Neural cell (in vitro differentiated cells): Measurements from ENCODE around the gene LDHD. TPM values are rescaled to one million over a fixed set of nuclear protein-coding genes. Genes with fewer than 3 reads are reported as not detected.

Source experiments
- H2AFZ ChIP-seq: fragments of 200-600, 300-800 bp; sonication (generic), shearing (Covaris generic); 2 replicates; pipeline ENCODE4 v1.6.0; 2014; ENCODE audit warnings: low read depth, mild to moderate bottlenecking, antibody characterized with exemption, low read length, moderate library complexity
- H3F3A ChIP-seq: fragments of 200-600 bp; shearing (Covaris generic); 2 replicates; pipeline ENCODE4 v1.6.1; 2016; ENCODE audit warnings: mild to moderate bottlenecking, moderate library complexity, mixed read lengths, antibody characterized with exemption, low read length; ENCODE audit not compliant: insufficient read depth, poor library complexity, severe bottlenecking
- H3K27ac ChIP-seq: fragments of 200-600, 300-800 bp; sonication (generic), shearing (Covaris generic); 2 replicates; pipeline ENCODE4 v1.5.1; 2014; ENCODE audit warnings: mild to moderate bottlenecking, low read length, moderate library complexity
- H3K27me3 ChIP-seq: fragments of 300-800, 200-600 bp; sonication (generic), shearing (Covaris generic); 2 replicates; pipeline ENCODE4 v1.6.0; 2014; ENCODE audit warnings: mild to moderate bottlenecking, low read depth, low read length, moderate library complexity; ENCODE audit not compliant: insufficient read depth
- H3K36me3 ChIP-seq: fragments of 300-800, 200-600 bp; sonication (generic), shearing (Covaris generic); 2 replicates; pipeline ENCODE4 v1.5.1; 2014; ENCODE audit warnings: mild to moderate bottlenecking, antibody characterized with exemption, low read length, moderate library complexity; ENCODE audit not compliant: insufficient read depth
- H3K4me2 ChIP-seq: fragments of 300-800, 200-600 bp; sonication (generic), shearing (Covaris generic); 2 replicates; pipeline ENCODE4 v1.6.0; 2014; ENCODE audit warnings: mild to moderate bottlenecking, low read length
- H3K4me3 ChIP-seq: fragments of 300-800, 200-600 bp; sonication (generic), shearing (Covaris generic); 2 replicates; pipeline ENCODE4 v1.5.1; 2014; ENCODE audit warnings: mild to moderate bottlenecking, low read length, moderate library complexity
- H3K79me2 ChIP-seq: fragments of 200-600 bp; shearing (Covaris generic); replicated peaks from 2 replicates; pipeline ENCODE4 v1.6.0; 2014; ENCODE audit warnings: mild to moderate bottlenecking, low read length, moderate library complexity; ENCODE audit not compliant: insufficient read depth
- H3K9ac ChIP-seq: fragments of 300-800, 200-600 bp; sonication (generic), shearing (Covaris generic); 2 replicates; pipeline ENCODE4 v1.6.1; 2016; ENCODE audit warnings: mild to moderate bottlenecking, low read length, mixed read lengths
- H3K9me2 ChIP-seq: fragments of 200-600 bp; shearing (Covaris generic); 2 replicates; pipeline ENCODE4 v1.6.1; 2016; ENCODE audit warnings: mild to moderate bottlenecking, low read length, mixed read lengths; ENCODE audit not compliant: insufficient read depth
- H3K9me3 ChIP-seq: fragments of 200-600, 300-800 bp; sonication (generic), shearing (Covaris generic); 2 replicates; pipeline ENCODE4 v1.6.1; 2016; ENCODE audit warnings: mild to moderate bottlenecking, mixed run types, low read length, moderate library complexity, mixed read lengths
- H4K20me1 ChIP-seq: fragments of 200-600 bp; shearing (Covaris generic); 2 replicates; pipeline ENCODE4 v1.6.1; 2016; ENCODE audit warnings: mild to moderate bottlenecking, mixed run types; ENCODE audit not compliant: insufficient read depth
- EP300 ChIP-seq: fragments of 450-650 bp; conservative IDR thresholded peaks from 2 replicates; pipeline ENCODE4 v1.6.1; 2014; ENCODE audit warnings: antibody characterized with exemption, mild to moderate bottlenecking, moderate library complexity; ENCODE audit not compliant: poor library complexity, severe bottlenecking
- EZH2 ChIP-seq: fragments of 200-600, 300-800 bp; shearing (Covaris generic), sonication (generic); IDR thresholded peaks from 2 replicates; pipeline ENCODE4 v1.6.1; 2014; ENCODE audit warnings: antibody characterized with exemption, low read length, borderline replicate concordance, mild to moderate bottlenecking; ENCODE audit not compliant: insufficient read depth, poor library complexity, severe bottlenecking
- MXI1 ChIP-seq: fragments of 450-650 bp; conservative IDR thresholded peaks from 2 replicates; pipeline ENCODE4 v1.6.1; 2014; ENCODE audit warnings: antibody characterized with exemption, mild to moderate bottlenecking; ENCODE audit not compliant: poor library complexity, severe bottlenecking
- POLR2AphosphoS5 ChIP-seq: IDR thresholded peaks from 2 replicates; pipeline ENCODE4 v1.6.1; 2012
- RAD21 ChIP-seq: fragments of 450-650 bp; conservative IDR thresholded peaks from 2 replicates; pipeline ENCODE4 v1.6.1; 2014; ENCODE audit warnings: antibody characterized with exemption, mild to moderate bottlenecking, moderate library complexity
- SMC3 ChIP-seq: fragments of 450-650 bp; conservative IDR thresholded peaks from 2 replicates; pipeline ENCODE4 v1.6.1; 2014; ENCODE audit warnings: antibody characterized with exemption, mild to moderate bottlenecking, moderate library complexity; ENCODE audit not compliant: poor library complexity
- TAF1 ChIP-seq: IDR thresholded peaks from 2 replicates; pipeline ENCODE4 v1.6.1; 2012; ENCODE audit warnings: low read depth
- polyA plus RNA-seq: library from polyadenylated mRNA; depleted of rRNA; stranded (reverse); fragments of >200 nt; gene quantifications from 2 replicates; pipeline ENCODE4 v1.2.3, GENCODE V29; 2014
- TF ChIP-seq, protein P1 (sequence below): IDR thresholded peaks from 2 replicates; pipeline ENCODE4 v1.6.1; 2012; ENCODE audit warnings: borderline replicate concordance
- TF ChIP-seq, protein P2 (sequence below): fragments of 450-650 bp; IDR thresholded peaks from 2 replicates; pipeline ENCODE4 v1.5.1; 2014; ENCODE audit warnings: antibody characterized with exemption, mild to moderate bottlenecking, moderate library complexity; ENCODE audit not compliant: poor library complexity, severe bottlenecking

Gene LDHD
- polyA plus RNA-seq, 1 donor from 2014 or later: not detected

DNA sequence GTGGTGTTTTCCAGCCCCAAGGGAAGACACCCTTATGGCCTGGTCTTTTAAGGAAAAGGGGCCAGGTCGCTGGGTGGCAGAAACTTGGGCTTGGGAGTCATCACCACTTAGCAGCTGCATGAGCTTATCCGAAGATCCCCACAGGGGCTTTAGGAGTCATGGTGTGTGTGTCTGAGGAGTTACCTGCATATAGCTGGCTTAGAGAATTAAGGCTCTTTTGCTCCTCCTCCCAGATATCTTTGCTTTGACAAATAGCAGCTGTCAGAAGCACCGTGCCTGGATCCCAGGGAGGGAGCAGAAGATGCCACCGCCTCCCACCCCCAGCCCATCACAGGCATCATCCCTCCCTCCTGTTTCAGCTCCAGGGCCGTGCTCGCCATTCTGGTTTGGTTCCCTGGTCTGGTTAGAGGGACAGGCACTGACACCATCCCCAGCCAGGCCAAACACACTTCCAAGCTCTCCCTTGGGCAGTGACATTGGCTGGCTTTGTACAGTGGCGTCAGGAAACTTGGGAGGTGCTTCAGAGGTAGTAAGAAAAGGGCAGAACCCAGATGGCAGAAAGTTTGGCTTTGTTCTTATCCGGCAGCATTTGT lies 17.4 kb downstream of the LDHD start:
- Histone ChIP-seq H3K4me2 (no peak overlapping the region), H3K79me2 (peaks cover 3% of the 10 kb centered on the region), H3K9me3 (no peaks in the 10 kb centered on the region), H3K27ac (no peak overlapping the region), H3K36me3 (no peaks in the 10 kb centered on the region), H4K20me1 (no peaks in the 10 kb centered on the region), H3K9ac (no peak overlapping the region), H3K4me3 (no peak overlapping the region), H3K27me3 (no peaks in the 10 kb centered on the region), H2AFZ (no peak overlapping the region), H3F3A (no peaks in the 10 kb centered on the region), H3K9me2 (no peaks in the 10 kb centered on the region)
- no peak for TF ChIP-seq EP300
- TF ChIP-seq MXI1: no peak
- TF ChIP-seq, protein P1, sequence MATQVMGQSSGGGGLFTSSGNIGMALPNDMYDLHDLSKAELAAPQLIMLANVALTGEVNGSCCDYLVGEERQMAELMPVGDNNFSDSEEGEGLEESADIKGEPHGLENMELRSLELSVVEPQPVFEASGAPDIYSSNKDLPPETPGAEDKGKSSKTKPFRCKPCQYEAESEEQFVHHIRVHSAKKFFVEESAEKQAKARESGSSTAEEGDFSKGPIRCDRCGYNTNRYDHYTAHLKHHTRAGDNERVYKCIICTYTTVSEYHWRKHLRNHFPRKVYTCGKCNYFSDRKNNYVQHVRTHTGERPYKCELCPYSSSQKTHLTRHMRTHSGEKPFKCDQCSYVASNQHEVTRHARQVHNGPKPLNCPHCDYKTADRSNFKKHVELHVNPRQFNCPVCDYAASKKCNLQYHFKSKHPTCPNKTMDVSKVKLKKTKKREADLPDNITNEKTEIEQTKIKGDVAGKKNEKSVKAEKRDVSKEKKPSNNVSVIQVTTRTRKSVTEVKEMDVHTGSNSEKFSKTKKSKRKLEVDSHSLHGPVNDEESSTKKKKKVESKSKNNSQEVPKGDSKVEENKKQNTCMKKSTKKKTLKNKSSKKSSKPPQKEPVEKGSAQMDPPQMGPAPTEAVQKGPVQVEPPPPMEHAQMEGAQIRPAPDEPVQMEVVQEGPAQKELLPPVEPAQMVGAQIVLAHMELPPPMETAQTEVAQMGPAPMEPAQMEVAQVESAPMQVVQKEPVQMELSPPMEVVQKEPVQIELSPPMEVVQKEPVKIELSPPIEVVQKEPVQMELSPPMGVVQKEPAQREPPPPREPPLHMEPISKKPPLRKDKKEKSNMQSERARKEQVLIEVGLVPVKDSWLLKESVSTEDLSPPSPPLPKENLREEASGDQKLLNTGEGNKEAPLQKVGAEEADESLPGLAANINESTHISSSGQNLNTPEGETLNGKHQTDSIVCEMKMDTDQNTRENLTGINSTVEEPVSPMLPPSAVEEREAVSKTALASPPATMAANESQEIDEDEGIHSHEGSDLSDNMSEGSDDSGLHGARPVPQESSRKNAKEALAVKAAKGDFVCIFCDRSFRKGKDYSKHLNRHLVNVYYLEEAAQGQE: no peak
- TF ChIP-seq, protein P2, sequence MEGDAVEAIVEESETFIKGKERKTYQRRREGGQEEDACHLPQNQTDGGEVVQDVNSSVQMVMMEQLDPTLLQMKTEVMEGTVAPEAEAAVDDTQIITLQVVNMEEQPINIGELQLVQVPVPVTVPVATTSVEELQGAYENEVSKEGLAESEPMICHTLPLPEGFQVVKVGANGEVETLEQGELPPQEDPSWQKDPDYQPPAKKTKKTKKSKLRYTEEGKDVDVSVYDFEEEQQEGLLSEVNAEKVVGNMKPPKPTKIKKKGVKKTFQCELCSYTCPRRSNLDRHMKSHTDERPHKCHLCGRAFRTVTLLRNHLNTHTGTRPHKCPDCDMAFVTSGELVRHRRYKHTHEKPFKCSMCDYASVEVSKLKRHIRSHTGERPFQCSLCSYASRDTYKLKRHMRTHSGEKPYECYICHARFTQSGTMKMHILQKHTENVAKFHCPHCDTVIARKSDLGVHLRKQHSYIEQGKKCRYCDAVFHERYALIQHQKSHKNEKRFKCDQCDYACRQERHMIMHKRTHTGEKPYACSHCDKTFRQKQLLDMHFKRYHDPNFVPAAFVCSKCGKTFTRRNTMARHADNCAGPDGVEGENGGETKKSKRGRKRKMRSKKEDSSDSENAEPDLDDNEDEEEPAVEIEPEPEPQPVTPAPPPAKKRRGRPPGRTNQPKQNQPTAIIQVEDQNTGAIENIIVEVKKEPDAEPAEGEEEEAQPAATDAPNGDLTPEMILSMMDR: no peak
- TF ChIP-seq TAF1: no peak
- no peak for TF ChIP-seq POLR2AphosphoS5
- TF ChIP-seq EZH2: no peak
- TF ChIP-seq SMC3: no peak
- no peak for TF ChIP-seq RAD21

DNA sequence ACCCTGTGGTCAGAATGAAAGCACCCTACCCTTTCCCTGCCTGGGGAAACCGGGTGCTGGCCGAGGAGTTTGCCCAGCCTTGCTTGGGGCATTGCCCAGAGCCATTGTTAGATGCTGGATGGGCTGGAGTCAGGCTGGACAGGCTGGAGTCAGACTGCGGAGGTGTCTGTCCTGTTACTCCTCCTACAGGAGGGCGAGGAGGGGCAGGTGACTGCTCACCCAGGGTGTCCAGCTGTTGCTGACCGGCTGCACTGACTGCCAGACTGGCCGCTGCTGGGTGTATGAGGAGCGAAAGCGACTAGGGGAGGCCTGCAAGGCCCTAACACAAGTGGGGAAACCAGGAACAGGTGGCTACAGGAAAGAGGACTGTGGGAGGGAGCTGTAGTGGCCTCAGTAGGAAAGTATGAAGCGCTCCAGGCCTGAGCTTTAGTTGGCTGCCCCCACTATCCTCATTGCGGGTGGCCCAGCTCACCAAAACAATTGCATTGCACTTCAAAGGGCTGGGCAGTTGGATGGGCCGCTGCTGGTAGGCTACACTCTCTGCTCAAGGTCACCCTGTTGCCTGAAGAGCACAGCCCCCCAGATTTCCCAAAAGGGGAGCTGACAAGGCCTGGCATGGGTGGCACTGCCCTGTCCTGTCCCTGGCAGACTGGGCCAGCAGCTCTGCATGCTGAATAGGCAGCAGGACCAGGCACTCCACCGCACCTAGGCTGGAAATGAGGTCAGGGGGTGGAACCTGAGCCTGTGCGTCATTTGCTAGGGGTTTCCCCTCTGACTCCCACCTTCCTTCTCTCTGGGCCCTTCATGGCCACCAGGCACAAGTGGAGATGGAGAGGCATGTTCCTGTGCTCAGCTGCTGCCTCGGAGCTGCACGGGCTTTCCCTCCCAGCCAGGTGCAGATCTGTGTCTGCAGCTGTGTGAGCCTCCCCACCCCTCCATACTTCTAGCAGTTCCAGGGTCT lies 18.4 kb downstream of the LDHD start:
- H3K4me3 ChIP-seq: no peak overlapping the region
- no peak overlapping the region for H2AFZ ChIP-seq
- H3K4me2 ChIP-seq: no peak overlapping the region
- H3K36me3 ChIP-seq: no peaks in the 10 kb centered on the region
- peaks cover 3% of the 10 kb centered on the region for H3K79me2 ChIP-seq
- no peaks in the 10 kb centered on the region for H3K27me3 ChIP-seq
- no peaks in the 10 kb centered on the region for H3K9me3 ChIP-seq
- no peak overlapping the region for H3K9ac ChIP-seq
- no peaks in the 10 kb centered on the region for H3F3A ChIP-seq
- H4K20me1 ChIP-seq: no peaks in the 10 kb centered on the region
- TF ChIP-seq POLR2AphosphoS5 (no peak), MXI1 (no peak), SMC3 (no peak), EP300 (no peak), EZH2 (no peak), RAD21 (no peak), TAF1 (no peak)
- TF ChIP-seq, protein P1: no peak
- TF ChIP-seq, protein P2: no peak
- no peak overlapping the region for H3K27ac ChIP-seq
- H3K9me2 ChIP-seq: no peaks in the 10 kb centered on the region
